Measurements from ENCODE around the gene TWIST2. TPM values are rescaled to one million over a fixed set of nuclear protein-coding genes. Genes with fewer than 3 reads are reported as not detected.

TWIST2 gene
- polyA plus RNA-seq, 1 donor from 2014 or later = not detected

DNA sequence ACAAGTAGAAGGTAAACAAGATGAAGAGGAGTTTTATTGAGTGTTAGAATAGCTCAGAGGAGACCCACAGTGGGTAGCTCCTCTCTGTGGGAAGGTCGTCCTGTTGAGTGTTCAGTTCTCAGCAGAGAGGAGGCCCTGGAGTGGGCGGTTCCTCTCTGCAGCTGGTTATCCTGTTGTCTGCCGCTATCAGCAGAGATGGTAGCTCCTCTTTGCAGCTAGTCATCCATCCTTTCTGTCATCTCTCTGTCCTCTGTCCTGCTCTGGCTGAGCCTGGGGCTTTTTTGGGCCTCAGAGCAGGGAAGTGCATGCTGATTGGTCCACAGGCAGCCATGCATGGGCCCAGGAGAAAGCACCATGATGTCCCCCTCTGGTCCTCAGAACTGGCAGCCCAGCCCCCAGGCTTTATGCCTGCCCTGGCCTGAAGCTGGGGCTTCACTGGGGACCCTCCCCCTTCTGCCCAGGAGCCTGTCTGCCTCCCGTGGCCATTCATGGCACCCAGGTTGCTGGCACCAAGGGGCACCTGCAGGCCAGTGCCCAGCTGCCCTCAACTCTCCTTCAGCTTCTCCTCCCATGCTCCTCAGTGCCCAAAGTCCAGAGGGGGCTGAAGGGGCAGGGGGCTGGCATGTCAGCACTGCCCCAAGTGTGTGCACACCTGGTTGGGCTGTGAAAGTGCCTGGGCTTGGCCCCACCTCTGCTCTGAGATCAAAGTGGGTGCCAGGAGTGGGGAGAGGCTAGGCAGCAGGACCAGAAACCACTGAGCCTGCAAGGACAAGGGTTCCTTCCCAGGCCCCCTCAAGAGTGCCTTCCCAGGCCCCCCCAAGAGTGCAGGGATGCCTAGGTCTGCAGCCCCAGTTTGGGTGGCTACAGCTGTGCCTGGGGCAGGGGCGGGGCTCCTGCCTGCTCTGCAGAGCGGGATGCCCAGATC is 98.7 kb downstream of the TWIST2 start:
- Histone ChIP-seq H3K27me3 (ENCODE audit: insufficient read depth, low read depth, low read length) (no peaks in the 10 kb centered on the region), H3F3A (ENCODE audit: insufficient read depth, low read length, poor library complexity, severe bottlenecking) (no peaks in the 10 kb centered on the region), H3K9me3 (ENCODE audit: low read length) (no peaks in the 10 kb centered on the region), H3K36me3 (ENCODE audit: insufficient read depth, low read length) (no peaks in the 10 kb centered on the region), H3K9ac (ENCODE audit: low read length) (no peak overlapping the region), H3K27ac (ENCODE audit: low read length) (no peak overlapping the region), H2AFZ (ENCODE audit: low read depth, low read length) (no peak overlapping the region), H3K9me2 (ENCODE audit: insufficient read depth, low read length) (no peaks in the 10 kb centered on the region), H3K4me2 (ENCODE audit: low read length) (no peak overlapping the region), H3K79me2 (replicated peaks; ENCODE audit: insufficient read depth, low read length) (no peaks in the 10 kb centered on the region), H3K4me3 (ENCODE audit: low read length) (no peak overlapping the region), H4K20me1 (ENCODE audit: insufficient read depth) (no peaks in the 10 kb centered on the region)
- TF ChIP-seq EP300 (conservative IDR thresholded peaks at IDR 0.05; ENCODE audit: poor library complexity, severe bottlenecking) = no peak
- TF ChIP-seq, protein P1, sequence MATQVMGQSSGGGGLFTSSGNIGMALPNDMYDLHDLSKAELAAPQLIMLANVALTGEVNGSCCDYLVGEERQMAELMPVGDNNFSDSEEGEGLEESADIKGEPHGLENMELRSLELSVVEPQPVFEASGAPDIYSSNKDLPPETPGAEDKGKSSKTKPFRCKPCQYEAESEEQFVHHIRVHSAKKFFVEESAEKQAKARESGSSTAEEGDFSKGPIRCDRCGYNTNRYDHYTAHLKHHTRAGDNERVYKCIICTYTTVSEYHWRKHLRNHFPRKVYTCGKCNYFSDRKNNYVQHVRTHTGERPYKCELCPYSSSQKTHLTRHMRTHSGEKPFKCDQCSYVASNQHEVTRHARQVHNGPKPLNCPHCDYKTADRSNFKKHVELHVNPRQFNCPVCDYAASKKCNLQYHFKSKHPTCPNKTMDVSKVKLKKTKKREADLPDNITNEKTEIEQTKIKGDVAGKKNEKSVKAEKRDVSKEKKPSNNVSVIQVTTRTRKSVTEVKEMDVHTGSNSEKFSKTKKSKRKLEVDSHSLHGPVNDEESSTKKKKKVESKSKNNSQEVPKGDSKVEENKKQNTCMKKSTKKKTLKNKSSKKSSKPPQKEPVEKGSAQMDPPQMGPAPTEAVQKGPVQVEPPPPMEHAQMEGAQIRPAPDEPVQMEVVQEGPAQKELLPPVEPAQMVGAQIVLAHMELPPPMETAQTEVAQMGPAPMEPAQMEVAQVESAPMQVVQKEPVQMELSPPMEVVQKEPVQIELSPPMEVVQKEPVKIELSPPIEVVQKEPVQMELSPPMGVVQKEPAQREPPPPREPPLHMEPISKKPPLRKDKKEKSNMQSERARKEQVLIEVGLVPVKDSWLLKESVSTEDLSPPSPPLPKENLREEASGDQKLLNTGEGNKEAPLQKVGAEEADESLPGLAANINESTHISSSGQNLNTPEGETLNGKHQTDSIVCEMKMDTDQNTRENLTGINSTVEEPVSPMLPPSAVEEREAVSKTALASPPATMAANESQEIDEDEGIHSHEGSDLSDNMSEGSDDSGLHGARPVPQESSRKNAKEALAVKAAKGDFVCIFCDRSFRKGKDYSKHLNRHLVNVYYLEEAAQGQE (IDR thresholded peaks at IDR 0.05; ENCODE audit: borderline replicate concordance) = no peak
- no peak for TF ChIP-seq TAF1 (IDR thresholded peaks at IDR 0.05; ENCODE audit: low read depth)
- TF ChIP-seq, protein P2, sequence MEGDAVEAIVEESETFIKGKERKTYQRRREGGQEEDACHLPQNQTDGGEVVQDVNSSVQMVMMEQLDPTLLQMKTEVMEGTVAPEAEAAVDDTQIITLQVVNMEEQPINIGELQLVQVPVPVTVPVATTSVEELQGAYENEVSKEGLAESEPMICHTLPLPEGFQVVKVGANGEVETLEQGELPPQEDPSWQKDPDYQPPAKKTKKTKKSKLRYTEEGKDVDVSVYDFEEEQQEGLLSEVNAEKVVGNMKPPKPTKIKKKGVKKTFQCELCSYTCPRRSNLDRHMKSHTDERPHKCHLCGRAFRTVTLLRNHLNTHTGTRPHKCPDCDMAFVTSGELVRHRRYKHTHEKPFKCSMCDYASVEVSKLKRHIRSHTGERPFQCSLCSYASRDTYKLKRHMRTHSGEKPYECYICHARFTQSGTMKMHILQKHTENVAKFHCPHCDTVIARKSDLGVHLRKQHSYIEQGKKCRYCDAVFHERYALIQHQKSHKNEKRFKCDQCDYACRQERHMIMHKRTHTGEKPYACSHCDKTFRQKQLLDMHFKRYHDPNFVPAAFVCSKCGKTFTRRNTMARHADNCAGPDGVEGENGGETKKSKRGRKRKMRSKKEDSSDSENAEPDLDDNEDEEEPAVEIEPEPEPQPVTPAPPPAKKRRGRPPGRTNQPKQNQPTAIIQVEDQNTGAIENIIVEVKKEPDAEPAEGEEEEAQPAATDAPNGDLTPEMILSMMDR (IDR thresholded peaks at IDR 0.05; ENCODE audit: poor library complexity, severe bottlenecking) = no peak
- TF ChIP-seq POLR2AphosphoS5 (IDR thresholded peaks at IDR 0.05) = no peak
- TF ChIP-seq RAD21 (conservative IDR thresholded peaks at IDR 0.05) = no peak

GRCh38 chr2:238947243-238947760 is 99.4 kb downstream of the TWIST2 start:
- H3K4me2 ChIP-seq (ENCODE audit: low read length) = no peak overlapping the region
- H3F3A ChIP-seq (ENCODE audit: insufficient read depth, low read length, poor library complexity, severe bottlenecking) = no peaks in the 10 kb centered on the region
- no peak overlapping the region for H3K27ac ChIP-seq (ENCODE audit: low read length)
- no peak overlapping the region for H2AFZ ChIP-seq (ENCODE audit: low read depth, low read length)
- no peaks in the 10 kb centered on the region for H4K20me1 ChIP-seq (ENCODE audit: insufficient read depth)
- H3K79me2 ChIP-seq (replicated peaks; ENCODE audit: insufficient read depth, low read length) = no peaks in the 10 kb centered on the region
- no peaks in the 10 kb centered on the region for H3K27me3 ChIP-seq (ENCODE audit: insufficient read depth, low read depth, low read length)
- H3K9me2 ChIP-seq (ENCODE audit: insufficient read depth, low read length) = no peaks in the 10 kb centered on the region
- no peak overlapping the region for H3K4me3 ChIP-seq (ENCODE audit: low read length)
- TF ChIP-seq EZH2 (IDR thresholded peaks at IDR 0.05; ENCODE audit: borderline replicate concordance, insufficient read depth, low read length, poor library complexity, severe bottlenecking) = no peak
- no peak for TF ChIP-seq RAD21 (conservative IDR thresholded peaks at IDR 0.05)
- TF ChIP-seq, protein P2 (IDR thresholded peaks at IDR 0.05; ENCODE audit: poor library complexity, severe bottlenecking) = no peak
- no peak for TF ChIP-seq POLR2AphosphoS5 (IDR thresholded peaks at IDR 0.05)
- TF ChIP-seq, protein P1 (IDR thresholded peaks at IDR 0.05; ENCODE audit: borderline replicate concordance) = no peak
- no peak for TF ChIP-seq SMC3 (conservative IDR thresholded peaks at IDR 0.05; ENCODE audit: poor library complexity)
- TF ChIP-seq EP300 (conservative IDR thresholded peaks at IDR 0.05; ENCODE audit: poor library complexity, severe bottlenecking) = no peak
- no peak for TF ChIP-seq MXI1 (conservative IDR thresholded peaks at IDR 0.05; ENCODE audit: poor library complexity, severe bottlenecking)
- no peak for TF ChIP-seq TAF1 (IDR thresholded peaks at IDR 0.05; ENCODE audit: low read depth)
- no peaks in the 10 kb centered on the region for H3K36me3 ChIP-seq (ENCODE audit: insufficient read depth, low read length)
- H3K9me3 ChIP-seq (ENCODE audit: low read length) = no peaks in the 10 kb centered on the region
- H3K9ac ChIP-seq (ENCODE audit: low read length) = no peak overlapping the region

Measured in neural cell (in vitro differentiated cells).